Stimulated activated CD4-positive, alpha-beta T cell treated with anti-CD3 and anti-CD28 coated beads, TNF-alpha, amount 100 ng/mL, for 24 hours (primary cell): ENCODE measurements around the gene NUP93.
"Not testable (repeated sequence)": the region's sequence is repeated elsewhere in the genome, so short reads cannot be mapped to it uniquely, and the experiment has no call there.

ENCODE experiments used
- DNase-seq, 3 experiments: peaks; one replicate each; pipeline ENCODE4 v3.0.0-alpha.2; 2020; ENCODE audit warnings: low read depth in 3 of 3

NUP93 gene

DNA sequence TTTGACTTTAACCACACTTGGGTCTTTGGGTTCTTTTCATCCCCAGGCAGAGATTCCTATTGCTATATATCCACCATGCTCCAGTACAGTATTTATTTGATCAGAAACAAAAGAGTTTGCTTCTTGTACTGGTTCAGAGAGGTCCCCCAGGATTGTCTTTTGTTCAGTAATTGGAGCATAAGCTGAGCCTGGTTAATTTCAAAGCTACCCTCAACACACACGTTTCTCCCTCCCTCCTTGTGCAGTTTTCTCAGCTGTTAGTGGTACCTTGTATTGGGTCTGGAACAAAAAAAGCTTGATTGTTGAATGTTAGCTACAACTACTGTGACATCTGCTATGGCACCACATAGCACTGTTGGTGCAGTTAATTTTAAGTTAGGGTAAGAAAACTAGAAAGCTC is 50.0 kb downstream of the NUP93 start:
- no peak for DNase-seq

DNA sequence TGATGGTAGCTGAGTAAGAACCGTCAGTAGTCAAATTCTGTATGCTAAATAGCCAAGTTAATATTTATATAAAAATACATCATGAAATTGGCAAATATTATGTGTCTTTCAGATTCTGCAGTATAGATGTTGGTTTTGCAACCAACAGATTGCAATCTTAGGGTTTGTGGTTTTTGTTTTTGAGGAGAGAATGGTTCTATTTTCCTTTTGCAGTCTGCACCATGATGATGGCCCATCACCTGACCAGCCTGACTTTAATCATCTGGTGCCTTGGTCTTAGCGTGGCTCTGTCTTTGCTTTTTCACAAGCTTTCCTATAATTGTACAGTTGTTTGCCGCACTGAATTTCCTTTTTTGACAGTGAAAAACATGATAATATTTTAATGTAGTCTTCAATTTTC is 50.7 kb downstream of the NUP93 start:
- DNase-seq: no peak

DNA sequence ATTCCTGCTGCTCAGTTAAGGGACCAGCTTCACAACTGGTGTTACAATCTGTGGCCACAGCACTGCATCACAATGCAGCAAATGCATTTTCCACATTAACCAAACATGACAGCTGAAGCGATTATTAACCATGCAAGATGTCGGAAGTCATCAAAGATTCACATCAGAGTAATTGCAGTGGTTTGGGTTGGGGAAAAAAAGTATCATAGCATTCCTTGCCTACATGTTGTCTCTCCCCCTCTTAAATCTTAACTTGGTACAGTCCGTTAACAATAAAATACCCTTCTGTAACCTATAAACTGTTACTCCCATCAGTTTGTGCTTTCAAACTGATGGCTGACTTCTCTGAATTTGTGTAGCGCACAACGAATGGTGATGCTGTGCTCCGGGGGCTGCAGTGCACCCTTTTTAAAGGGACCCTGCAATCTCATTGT is 51.6 kb downstream of the NUP93 start:
- no peak for DNase-seq

DNA sequence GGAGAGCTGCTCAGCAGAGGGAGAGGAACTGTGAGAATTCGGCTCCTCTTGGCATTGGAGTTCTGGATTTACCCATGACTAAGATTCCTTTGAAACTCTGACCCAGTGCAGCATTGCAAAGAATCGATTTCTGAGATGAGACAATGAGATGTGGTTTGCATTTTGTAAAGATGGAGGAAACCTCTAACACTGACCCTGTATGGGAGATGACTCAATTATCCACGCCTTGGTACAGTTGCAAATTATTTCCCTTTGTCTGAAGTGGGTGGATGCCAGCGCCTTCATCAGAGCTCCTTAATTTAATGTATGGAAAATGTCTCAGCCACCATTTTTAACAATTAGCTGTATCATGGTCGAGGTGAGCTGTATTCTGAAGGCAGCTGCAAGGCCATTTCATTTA is 53.4 kb downstream of the NUP93 start:
- no peak for DNase-seq

DNA sequence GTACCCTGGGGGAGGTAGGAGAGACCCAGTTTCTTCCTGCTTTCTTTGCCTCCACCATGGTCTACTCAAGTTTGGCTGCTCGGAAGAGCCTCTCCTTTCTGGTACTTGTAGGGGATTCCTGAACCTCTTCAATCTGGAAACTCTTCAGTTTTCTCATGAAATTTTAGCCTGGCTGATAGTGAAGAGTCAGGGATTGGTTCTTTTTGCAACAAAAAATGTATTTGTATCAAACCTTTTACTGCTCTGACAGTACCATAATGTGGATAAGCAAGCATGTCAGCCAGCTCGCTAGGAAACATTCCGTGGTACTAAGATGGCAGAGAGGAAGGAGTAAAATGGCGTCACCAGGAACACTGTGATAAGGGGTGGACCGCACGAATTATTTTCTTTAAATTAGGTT is 55.4 kb downstream of the NUP93 start:
- DNase-seq: no peak

DNA sequence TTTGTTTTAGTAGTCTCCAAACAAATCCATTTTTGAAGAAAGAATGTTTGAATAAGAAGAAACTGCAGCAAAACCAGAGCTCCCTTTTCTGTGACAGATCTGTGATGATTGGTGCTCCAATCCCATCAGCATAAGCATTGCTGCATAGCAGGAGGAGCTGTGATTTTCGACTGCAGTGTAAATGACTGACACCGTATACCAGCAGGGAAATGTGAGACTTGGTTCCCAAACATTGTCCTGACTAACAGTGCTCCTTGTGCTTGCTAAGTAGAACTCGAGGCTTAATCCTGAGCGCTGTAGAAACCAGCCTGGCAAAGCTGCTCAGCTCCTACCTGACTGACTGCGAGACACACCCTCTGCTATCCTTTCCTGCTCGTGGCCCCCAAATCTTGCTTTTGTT is 57.2 kb downstream of the NUP93 start:
- DNase-seq: no peak

DNA sequence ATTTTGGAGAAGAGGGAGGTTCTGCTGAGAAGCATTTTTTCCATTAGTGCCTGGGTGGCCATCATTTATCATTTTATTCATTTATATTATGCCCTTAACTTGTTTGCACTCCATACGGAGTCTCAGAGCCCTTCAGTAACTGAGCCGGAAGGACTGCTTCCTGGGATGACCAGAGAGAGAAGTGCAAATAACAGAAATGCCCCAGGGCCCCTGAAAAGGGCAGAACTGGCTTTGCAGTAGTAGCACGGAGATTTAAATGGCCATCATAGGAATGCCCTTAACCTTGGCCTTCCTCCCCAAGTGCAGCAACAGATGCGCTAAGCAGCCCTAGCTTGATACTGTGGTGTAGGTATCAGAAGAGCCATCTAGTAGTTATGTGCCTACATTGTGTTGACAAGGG is 58.5 kb downstream of the NUP93 start:
- no peak for DNase-seq

DNA sequence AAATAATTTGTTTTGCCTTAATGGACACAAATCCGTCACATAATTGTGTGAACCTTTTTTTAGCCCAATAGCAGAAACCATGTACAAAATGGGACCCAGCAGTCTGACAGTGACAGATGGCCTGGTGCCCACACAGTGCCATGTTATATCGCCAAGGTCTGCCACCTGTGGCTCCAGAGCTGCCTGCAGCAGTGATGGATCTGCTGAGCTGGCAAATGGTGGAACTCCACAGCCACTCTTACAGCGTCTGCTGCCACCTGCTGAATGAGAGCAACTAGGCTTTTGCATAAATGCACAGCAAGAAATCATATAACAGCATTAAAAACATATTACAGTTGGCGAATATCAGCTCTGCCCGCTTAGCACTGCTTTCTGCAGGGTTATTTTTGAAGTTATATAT is 59.4 kb downstream of the NUP93 start:
- peak in 1 of 3 experiments; percentile 4 for DNase-seq

DNA sequence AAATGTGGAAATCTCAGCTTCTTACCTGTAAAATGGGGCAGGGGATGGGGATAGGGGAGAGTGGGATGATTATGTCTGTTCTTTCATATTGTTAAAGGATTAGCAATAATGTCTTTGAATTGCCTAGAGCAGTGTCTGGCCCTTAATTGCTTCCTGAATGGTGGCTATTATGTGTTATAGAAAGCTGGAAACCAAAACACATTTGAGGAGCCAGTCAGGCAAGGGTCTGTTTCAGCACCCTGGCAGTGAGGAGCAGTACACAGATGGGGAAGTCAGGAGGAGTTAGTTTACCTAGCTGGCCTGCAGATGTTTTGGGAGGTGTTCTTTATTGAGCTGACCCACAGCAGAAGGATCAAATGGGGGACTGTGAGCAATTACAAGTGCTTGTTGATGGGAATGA is 63.0 kb downstream of the NUP93 start:
- no peak for DNase-seq

DNA sequence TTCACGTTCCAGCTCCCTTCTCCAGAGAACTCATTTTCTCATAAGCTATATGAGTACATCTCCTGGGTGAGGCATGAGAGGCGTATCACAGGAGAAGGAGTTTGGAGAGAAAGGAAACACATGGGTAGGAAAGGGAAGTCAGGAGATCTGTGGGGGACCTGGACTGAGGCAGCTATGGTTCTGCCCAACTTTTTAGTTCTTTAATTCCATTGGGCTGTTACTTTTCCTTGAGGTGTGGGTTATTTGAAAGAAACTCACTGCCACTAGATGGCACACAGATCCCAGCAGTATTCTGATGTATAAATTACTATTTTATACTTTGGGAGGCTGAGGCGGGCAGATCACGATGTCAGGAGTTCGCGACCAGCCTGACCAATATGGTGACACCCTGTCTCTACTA is 63.6 kb downstream of the NUP93 start:
- DNase-seq: no peak

DNA sequence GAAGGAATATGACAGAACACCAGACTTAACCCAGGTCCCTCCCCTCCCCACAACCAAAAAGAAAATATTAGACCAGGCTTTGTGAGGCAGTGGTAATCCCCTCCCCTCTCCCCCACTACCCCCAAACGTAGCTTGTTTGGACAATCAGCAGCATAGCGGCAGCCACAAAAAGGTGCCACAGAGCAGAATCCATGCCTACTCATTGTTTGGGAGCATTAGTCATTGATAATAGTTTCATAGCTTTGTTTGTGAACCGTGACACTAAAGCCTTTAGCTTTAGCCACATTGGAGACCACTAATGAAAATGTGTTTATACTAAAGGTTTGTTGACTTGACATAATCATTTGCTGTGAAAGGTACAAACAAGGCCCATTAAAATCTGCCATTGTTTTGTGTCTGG is 65.1 kb downstream of the NUP93 start:
- DNase-seq: no peak

DNA sequence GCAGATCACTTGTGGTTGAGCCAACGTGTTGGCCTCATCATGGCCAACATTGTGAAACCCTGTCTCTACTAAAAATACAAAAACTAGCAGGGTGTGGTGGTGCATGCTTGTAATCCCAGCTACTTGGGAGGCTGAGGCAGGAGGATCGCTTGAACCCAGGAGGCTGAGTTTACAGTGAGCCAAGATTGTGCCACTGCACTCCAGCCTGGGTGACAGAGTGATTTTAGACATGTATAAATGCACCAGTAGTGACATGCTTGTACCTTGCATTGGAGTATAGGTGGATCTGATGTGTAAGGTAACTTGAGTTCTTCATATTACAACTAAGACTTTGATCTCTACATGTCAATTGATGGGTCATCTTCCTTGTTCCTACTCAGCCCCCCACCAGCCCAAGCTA is 67.1 kb downstream of the NUP93 start:
- not testable (repeated sequence) for DNase-seq

DNA sequence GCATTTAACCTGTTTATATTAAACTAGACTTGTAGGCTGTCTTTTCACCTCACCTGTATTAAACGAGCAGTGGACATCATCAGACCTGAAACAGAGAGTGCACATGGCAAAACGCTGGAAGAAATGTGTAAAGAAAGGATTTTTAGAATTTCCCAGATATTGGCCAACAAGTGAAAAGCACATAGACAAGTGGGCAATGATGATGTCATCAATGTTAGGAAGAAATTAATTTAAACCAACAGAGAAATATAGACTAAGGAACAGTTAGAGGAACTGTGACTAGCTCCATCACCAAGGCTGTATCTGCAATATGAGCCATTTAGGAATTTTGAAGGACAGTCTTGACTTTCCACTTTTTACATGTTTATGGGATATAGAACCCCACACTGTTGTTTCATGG is 67.9 kb downstream of the NUP93 start:
- DNase-seq: no peak

DNA sequence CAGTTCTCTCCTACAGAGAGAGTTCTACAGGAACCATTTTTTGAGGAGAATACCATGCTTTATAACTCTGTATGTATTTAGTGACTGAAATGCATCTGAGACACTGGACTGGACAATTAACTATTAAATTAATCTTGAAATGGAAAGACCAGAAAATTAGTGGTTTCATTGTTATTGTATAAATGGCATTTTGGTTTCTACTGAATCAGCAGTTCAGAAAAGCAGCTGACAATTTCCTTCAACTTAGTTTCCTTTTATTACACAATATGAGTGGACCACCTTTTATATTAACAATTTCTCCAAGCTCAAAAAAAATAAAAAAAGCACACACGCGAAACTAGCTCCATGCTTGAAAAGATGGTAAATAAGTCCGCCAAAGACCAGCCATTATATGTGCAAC is 69.0 kb downstream of the NUP93 start:
- no peak for DNase-seq

DNA sequence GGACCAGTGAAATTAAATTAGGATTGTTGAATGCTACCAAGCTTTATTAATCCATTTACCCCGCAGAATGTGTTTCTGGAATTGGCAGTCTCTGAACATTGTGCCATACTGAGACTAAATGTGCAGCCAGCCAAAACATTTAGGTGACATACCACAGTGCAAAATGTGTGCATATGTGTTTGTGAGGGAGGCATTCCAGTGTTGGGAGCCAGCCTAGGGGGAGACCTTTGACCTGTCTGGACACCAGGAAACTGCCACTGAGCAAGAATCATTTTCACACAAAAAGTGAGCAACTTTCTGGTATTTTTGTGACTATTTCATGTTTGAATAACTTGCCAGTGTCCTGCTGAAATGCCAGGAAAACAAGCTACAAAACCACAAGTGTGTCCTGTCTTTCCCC is 70.4 kb downstream of the NUP93 start:
- DNase-seq: no peak

DNA sequence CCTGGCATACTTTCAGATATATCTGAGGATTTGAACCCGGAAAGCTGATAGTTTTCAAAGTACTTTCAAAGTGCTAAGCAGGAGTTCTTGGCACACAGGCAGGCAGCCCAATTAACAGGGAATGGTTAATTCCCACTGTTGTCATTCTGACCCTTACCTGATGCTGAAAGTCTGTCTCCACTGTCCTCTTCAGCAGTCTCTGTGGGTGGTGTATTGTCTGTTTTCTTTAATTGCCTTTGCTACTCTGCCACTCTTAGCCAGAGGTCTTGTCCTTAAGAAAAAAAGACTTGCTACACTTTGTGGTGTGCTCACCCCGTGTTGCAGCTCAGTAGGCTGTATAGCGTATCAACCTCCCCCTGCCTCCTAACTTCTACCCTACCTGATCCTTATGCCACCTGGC is 71.8 kb downstream of the NUP93 start:
- no peak for DNase-seq

DNA sequence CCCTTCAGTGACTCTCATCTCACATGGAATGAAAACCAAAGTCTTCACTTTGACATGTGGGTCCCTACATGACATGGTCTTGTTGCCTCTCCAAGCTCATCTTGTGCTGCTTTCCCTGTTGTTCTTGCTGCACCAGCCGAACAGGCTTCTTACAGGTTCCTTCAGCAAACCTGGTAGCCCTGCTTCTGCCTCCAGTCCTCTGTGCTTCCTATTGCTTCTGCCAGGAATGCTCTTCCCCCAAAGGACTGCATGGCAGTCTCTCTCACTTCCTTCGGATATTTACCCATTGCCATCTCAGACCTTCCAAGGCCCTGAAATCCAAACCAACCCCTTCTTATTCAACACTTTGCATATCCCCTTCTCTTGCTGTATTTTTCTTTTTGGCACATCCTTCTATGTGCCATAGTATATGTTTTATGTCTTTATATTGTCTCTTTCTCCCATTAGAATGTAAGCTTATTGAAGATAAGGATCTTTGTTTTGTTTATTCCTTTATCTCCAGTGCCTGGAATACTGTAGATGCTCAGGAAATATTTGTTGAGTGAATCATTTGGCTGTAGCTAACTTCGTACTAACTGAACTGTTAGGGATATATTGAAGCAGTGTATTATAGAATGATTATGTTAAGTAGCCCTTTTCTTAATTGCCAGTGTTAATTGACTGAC is 77.2 kb downstream of the NUP93 start:
- DNase-seq: no peak

DNA sequence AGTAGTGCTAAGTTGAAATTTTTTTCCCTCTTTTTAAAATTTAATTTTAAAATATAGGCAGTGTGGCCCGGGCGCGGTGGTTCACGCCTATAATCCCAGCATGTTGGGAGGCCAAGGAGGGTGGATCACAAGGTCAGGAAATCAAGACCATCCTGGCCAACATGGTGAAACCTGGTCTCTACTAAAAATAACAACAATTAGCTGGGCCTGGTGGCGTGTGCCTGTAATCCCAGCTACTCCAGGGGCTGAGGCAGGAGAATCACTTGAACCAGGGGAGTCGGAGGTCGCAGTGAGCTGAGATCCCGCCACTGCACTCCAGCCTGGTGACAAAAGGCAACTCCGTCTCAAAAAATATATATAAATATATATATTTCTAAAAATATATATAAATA is 77.7 kb downstream of the NUP93 start:
- not testable (repeated sequence) for DNase-seq

DNA sequence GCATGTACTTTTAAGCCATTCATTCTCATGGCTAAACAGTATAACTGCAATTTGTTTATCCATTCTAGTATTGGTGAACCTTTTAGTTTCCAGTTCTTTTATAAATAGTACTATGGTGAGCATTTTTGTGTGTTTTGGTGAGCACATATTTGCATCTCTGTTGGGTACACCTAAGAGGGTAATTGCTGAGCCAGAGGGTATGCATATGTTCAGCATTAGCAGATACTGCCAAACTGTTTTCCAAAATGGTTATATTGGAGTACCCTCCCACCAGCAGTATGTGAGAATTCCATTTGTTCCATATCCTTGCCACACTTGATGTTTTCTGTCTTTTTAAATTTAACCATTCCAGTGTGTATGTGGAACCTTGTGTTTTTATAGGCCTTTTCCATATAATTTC is 81.0 kb downstream of the NUP93 start:
- DNase-seq: no peak

DNA sequence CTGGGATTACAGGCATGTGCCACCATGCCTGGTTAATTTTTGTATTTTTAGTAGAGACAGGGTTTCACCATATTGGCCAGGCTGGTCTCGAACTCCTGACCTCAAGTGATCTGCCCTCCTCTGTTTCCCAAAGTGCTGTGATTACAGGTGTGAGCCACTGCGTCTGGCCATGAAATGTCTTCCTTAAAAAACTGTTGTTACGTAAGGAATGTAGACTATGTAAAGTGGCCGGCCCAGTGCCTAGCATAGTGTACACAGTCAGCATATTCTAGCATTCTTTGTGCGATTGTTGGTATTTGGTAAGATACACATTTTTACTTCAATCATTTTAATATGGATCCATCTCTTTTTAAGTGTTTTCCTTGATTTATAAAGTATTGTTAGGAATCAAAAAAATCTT is 81.7 kb downstream of the NUP93 start:
- DNase-seq: not testable (repeated sequence)

DNA sequence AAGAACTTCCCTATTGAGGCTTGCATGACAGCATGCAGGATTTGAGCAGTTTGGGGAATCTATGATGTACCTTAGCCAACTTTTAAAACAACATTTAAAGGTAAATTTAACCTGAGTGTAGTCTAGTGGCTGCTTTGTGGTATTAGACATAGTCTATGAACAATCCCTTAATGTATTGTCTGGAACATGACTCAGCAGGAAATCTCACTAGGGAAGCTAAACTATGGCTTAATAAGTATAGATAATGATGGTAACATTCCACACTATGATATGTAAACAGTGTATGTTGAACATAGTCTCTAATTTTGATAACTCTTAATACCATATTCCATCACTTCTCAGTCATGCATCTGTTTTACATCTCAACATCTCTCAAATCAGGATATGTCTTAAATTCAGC is 83.0 kb downstream of the NUP93 start:
- no peak for DNase-seq

DNA sequence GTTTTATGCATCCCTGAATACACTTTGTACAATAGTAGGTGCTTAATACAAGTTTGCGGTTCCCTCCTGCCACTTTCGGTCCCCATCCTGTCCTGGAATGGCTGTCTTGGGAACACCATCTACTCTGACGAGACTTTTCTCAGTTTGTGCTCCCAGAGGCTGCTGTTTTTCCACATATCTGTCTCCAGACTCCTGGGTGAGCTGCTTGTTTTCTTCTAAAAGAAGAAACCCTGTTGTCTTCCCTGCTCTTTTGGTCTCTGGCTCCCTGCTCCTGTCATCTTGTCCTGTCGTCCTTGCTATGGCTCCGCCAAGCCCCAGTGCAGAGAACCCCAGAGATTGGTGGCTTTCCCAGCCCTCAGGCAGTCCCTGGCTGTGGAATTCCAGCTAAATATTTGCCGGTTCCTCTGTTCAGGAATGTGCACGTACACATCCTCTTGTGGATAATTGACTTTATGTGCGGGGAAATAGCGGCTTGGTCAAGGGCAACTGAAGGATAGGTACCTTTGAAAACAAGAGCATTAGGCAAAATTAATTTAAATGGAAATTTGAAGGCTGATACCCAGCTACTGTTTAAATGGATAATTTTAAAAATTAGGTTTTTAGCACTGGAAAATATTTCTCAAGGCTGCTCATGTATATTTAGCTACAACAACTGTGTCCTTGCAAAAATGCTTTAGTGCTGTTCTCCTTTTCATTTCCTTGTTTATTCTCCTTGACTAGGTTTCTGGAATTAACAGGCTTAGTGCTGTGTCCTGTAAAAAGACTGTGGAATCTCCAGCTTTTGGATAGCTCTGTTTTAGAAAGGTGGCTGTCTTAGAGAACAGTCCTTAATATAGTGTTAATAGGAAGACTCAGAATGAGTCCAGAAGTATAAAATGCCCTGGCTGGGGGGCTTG is 84.9 kb downstream of the NUP93 start:
- no peak for DNase-seq

DNA sequence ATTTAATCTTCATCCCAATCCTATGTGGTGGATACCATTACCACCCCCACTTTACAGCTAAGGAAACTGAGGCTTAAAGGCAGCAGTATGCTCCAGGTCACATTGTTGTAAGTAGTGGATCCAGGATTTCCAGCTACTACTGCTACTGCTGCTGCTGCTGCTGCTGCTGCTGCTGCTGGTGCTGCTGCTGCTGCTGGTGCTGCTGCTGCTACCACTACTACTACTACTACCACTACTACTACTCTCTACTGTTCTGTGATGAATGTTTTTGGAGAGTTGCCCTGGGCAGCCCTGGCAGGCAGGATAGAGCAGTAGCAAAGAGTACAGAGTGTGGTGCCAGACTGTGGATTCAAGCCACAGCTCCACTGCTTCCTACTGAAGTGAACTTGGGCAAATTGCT is 85.8 kb downstream of the NUP93 start:
- DNase-seq: no peak
